ENCODE results near the gene MPHOSPH9. TPM values are rescaled to one million over a fixed set of nuclear protein-coding genes. Genes with fewer than 3 reads are reported as not detected.

MPHOSPH9 gene
- total RNA-seq, 4 donors from 2014 or later, result 24.1 to 35.2 (median 29.6) TPM

GRCh38 chr12:123152833-123153232 is 80.1 kb downstream of the MPHOSPH9 start:
- WGBS, 2 donors, result 77 to 78% methylated on average over 3 of the region's 3 CpGs
- TF ChIP-seq EP300 (IDR thresholded peaks at IDR 0.05) (no peak), POLR2A (IDR thresholded peaks at IDR 0.05) (no peak)
- TF ChIP-seq, protein P1, sequence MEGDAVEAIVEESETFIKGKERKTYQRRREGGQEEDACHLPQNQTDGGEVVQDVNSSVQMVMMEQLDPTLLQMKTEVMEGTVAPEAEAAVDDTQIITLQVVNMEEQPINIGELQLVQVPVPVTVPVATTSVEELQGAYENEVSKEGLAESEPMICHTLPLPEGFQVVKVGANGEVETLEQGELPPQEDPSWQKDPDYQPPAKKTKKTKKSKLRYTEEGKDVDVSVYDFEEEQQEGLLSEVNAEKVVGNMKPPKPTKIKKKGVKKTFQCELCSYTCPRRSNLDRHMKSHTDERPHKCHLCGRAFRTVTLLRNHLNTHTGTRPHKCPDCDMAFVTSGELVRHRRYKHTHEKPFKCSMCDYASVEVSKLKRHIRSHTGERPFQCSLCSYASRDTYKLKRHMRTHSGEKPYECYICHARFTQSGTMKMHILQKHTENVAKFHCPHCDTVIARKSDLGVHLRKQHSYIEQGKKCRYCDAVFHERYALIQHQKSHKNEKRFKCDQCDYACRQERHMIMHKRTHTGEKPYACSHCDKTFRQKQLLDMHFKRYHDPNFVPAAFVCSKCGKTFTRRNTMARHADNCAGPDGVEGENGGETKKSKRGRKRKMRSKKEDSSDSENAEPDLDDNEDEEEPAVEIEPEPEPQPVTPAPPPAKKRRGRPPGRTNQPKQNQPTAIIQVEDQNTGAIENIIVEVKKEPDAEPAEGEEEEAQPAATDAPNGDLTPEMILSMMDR (IDR thresholded peaks at IDR 0.05), result no peak
- peaks cover 0 to 33% (median 17%) of the 10 kb centered on the region in 4 donors for H3K4me1 ChIP-seq
- no peak for DNase-seq (ENCODE audit: low spot score in 2 of 2)
- H3K36me3 ChIP-seq, result peaks cover 0 to 15% (median 0%) of the 10 kb centered on the region in 3 donors
- no peaks in the 10 kb centered on the region for H3K27me3 ChIP-seq
- no peak overlapping the region for H3K4me3 ChIP-seq
- no peaks in the 10 kb centered on the region for H3K9me3 ChIP-seq
- no peak overlapping the region for H3K27ac ChIP-seq

DNA sequence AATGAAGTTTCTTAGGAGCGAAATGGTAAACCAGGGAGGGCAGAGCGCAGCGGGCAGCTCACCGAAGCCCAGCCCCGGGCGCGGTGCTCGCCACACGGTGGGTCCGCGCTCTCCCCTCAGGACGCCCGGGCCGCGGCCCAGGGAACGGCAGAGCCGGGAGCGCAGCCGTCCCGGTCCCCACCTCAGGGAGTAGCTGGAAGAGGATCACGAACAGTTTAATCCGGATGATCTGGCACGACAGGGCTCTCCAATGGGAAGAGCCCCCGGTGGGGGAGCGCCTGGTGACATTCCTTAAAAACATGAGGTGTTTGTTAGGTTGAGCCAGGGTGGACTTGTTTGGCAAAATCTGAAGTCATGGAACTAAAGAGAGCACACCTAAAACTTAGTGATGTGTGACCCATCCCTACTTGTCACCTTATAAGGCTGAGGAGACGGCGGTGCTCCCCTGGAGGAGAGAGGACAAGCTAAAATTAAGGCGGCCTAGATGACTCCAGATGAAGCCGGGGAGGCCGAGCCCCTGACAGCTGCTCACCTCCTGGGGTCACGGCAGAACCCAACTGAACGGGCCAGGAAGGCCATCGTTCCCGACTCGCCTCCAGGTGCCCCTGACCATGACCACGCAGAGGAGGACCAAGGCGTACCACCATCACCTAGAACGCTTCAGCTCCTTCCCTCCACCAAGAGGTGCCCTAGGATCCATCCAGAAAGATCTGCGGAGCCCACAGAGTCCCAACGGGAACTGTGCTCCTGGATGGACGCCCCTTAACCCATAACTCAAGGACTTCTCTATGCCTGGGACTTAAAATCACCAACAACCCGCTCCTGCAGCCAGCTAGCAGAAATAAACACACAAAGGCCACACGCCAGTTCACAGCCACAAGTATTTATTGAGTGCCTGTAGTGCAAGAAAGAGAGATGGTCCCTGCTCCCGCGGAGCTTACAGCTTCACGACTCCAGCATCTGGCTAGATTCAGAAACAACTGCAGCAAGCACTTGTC is 81.2 kb downstream of the MPHOSPH9 start:
- TF ChIP-seq, protein P1 (IDR thresholded peaks at IDR 0.05), result no peak
- TF ChIP-seq POLR2A (IDR thresholded peaks at IDR 0.05), result no peak
- no peak for TF ChIP-seq EP300 (IDR thresholded peaks at IDR 0.05)
- Histone ChIP-seq H3K27me3 (no peaks in the 10 kb centered on the region), H3K4me3 (peak overlapping the region; percentile 77 to 87 (median 82)), H3K9me3 (no peaks in the 10 kb centered on the region), H3K27ac (peak overlapping the region; percentile 60 to 88 (median 88)), H3K4me1 (peaks cover 0 to 33% (median 17%) of the 10 kb centered on the region in 4 donors), H3K36me3 (peaks cover 0 to 15% (median 0%) of the 10 kb centered on the region in 3 donors)
- 40 to 61% methylated on average over 28 to 45 of the region's 46 CpGs for WGBS, 2 donors
- no peak for DNase-seq (ENCODE audit: low spot score in 2 of 2)

GRCh38 chr12:123150744-123151456 is 82.0 kb downstream of the MPHOSPH9 start, which contains the start of gene PITPNM2:
TSS of gene PITPNM2 (minus strand) at chr12:123151090. CDS start at chr12:123034590, 116,500 bp downstream.
- no peaks in the 10 kb centered on the region for H3K27me3 ChIP-seq
- peak within 1 kb of the TSS; percentile 77 to 87 (median 82) for H3K4me3 ChIP-seq
- no peak for TF ChIP-seq EP300 (IDR thresholded peaks at IDR 0.05)
- TF ChIP-seq, protein P1 (IDR thresholded peaks at IDR 0.05), result peak in 4 of 5 experiments; percentile 41 to 76 (median 69)
- TF ChIP-seq POLR2A (IDR thresholded peaks at IDR 0.05), result no peak
- H3K9me3 ChIP-seq, result no peaks in the 10 kb centered on the region
- peaks cover 0 to 8% (median 0%) of the 10 kb centered on the region in 3 donors for H3K36me3 ChIP-seq
- 1% methylated on average over 25 to 31 of the region's 119 CpGs for WGBS, 2 donors
- peak in 1 of 2 donors; percentile 30 for DNase-seq (ENCODE audit: low spot score in 2 of 2)
- peaks cover 0 to 33% (median 17%) of the 10 kb centered on the region in 4 donors for H3K4me1 ChIP-seq
- peak within 1 kb of the TSS; percentile 66 to 88 (median 88) for H3K27ac ChIP-seq

- DNase-seq (ENCODE audit: low spot score in 2 of 2), result no peak
- peak overlapping the region; percentile 66 to 88 (median 80) for H3K27ac ChIP-seq
- no peaks in the 10 kb centered on the region for H3K27me3 ChIP-seq
- H3K36me3 ChIP-seq, result peaks cover 0 to 2% (median 0%) of the 10 kb centered on the region in 3 donors
- H3K9me3 ChIP-seq, result no peaks in the 10 kb centered on the region
- 3 to 6% methylated on average over 18 to 25 of the region's 54 CpGs for WGBS, 2 donors
- peak overlapping the region; percentile 63 to 87 (median 74) for H3K4me3 ChIP-seq
- TF ChIP-seq, protein P1 (IDR thresholded peaks at IDR 0.05), result no peak
- TF ChIP-seq EP300 (IDR thresholded peaks at IDR 0.05) (no peak), POLR2A (IDR thresholded peaks at IDR 0.05) (no peak)
- H3K4me1 ChIP-seq, result peaks cover 0 to 33% (median 17%) of the 10 kb centered on the region in 4 donors
Observed at GRCh38 chr12:123150275-123150743, 82.6 kb downstream of the MPHOSPH9 start.
